HepG2 (cell line): Measurements from ENCODE around the gene WDR35. TPM values are rescaled to one million over a fixed set of nuclear protein-coding genes. Genes with fewer than 3 reads are reported as not detected.
A peak's percentile ranks its signal among the peaks of the same experiment; 100 is the strongest.

Experiments used
- AGO2 ChIP-seq: fragments of 200-400 bp; formaldehyde crosslinking; optimal IDR thresholded peaks from 2 replicates; pipeline ENCODE3; 2017; ENCODE audit warnings: mild to moderate bottlenecking, low read depth, low read length, moderate library complexity
- AKAP8 ChIP-seq: sonication (generic); formaldehyde crosslinking; IDR thresholded peaks from 2 replicates; pipeline ENCODE4 v1.5.1; 2020; ENCODE audit warnings: mild to moderate bottlenecking, missing genetic modification reagents
- BCL6 ChIP-seq: IDR thresholded peaks from 2 replicates; pipeline ENCODE4 v1.6.1; 2016; ENCODE audit warnings: missing genetic modification reagents, missing compliant biosample characterization
- BRD4 ChIP-seq: sonication (generic); formaldehyde crosslinking; IDR thresholded peaks from 2 replicates; pipeline ENCODE4 v1.4.0; 2020; ENCODE audit warnings: missing genetic modification reagents
- CHD4 ChIP-seq: fragments of 200-600 bp; sonication (generic); IDR thresholded peaks from 2 replicates; pipeline ENCODE4 v1.7.0; 2017; ENCODE audit warnings: mild to moderate bottlenecking, low read length, borderline replicate concordance
- EED ChIP-seq: sonication (generic); formaldehyde crosslinking; IDR thresholded peaks from 2 replicates; pipeline ENCODE4 v1.5.0; 2020; ENCODE audit warnings: mild to moderate bottlenecking, missing genetic modification reagents
- FOXK2 ChIP-seq: fragments of 450-650 bp; IDR thresholded peaks from 2 replicates; pipeline ENCODE4 v1.6.1; 2016
- GTF2F1 ChIP-seq: fragments of 150-350 bp; IDR thresholded peaks from 2 replicates; pipeline ENCODE4 v1.6.1; 2014; ENCODE audit warnings: low read length
- MTA1 ChIP-seq: sonication (generic); formaldehyde crosslinking; IDR thresholded peaks from 2 replicates; pipeline ENCODE4 v1.4.0; 2020; ENCODE audit warnings: missing genetic modification reagents, mild to moderate bottlenecking, borderline replicate concordance
- NCOA2 ChIP-seq: sonication (generic); formaldehyde crosslinking; IDR thresholded peaks from 2 replicates; pipeline ENCODE4 v1.8.0; 2022; ENCODE audit warnings: inconsistent platforms
- NCOR1 ChIP-seq: fragments of 200-600 bp; sonication (generic); IDR thresholded peaks from 2 replicates; pipeline ENCODE4 v1.7.0; 2017; ENCODE audit warnings: antibody characterized with exemption, low read length, borderline replicate concordance
- NFKBIZ ChIP-seq: IDR thresholded peaks from 2 replicates; pipeline ENCODE4 v1.6.1; 2018; ENCODE audit warnings: missing genetic modification reagents, missing compliant biosample characterization
- ONECUT2 ChIP-seq: sonication (generic); formaldehyde crosslinking; IDR thresholded peaks from 2 replicates; pipeline ENCODE4 v1.4.0; 2020; ENCODE audit warnings: missing genetic modification reagents
- PAWR ChIP-seq: sonication (generic); formaldehyde crosslinking; IDR thresholded peaks from 2 replicates; pipeline ENCODE4 v1.4.0; 2020; ENCODE audit warnings: missing genetic modification reagents, mild to moderate bottlenecking, borderline replicate concordance
- RARA ChIP-seq: IDR thresholded peaks from 2 replicates; pipeline ENCODE4 v1.6.1; 2016; ENCODE audit warnings: missing genetic modification reagents, missing compliant biosample characterization
- YY1 ChIP-seq: IDR thresholded peaks from 2 replicates; pipeline ENCODE4 v1.6.1; 2011; ENCODE audit warnings: low read length, low read depth, moderate library complexity, mild to moderate bottlenecking; ENCODE audit not compliant: insufficient read depth, insufficient replicate concordance
- ZNF3 ChIP-seq: IDR thresholded peaks from 2 replicates; pipeline ENCODE4 v1.7.0; 2017; ENCODE audit warnings: inconsistent platforms
- ZNF30 ChIP-seq: sonication (generic); formaldehyde crosslinking; IDR thresholded peaks from 2 replicates; pipeline ENCODE4 v1.5.0; 2020; ENCODE audit warnings: mild to moderate bottlenecking, missing genetic modification reagents
- ZNF326 ChIP-seq: sonication (generic); formaldehyde crosslinking; IDR thresholded peaks from 2 replicates; pipeline ENCODE4 v1.4.0; 2020; ENCODE audit warnings: missing genetic modification reagents, borderline replicate concordance
- ZNF337 ChIP-seq: sonication (generic); formaldehyde crosslinking; IDR thresholded peaks from 2 replicates; pipeline ENCODE4 v1.5.1; 2020; ENCODE audit warnings: missing genetic modification reagents, low read depth, mild to moderate bottlenecking, borderline replicate concordance
- ZNF550 ChIP-seq: sonication (generic); formaldehyde crosslinking; IDR thresholded peaks from 2 replicates; pipeline ENCODE4 v1.4.0; 2020; ENCODE audit warnings: mild to moderate bottlenecking, missing genetic modification reagents, borderline replicate concordance
- ZNF598 ChIP-seq: sonication (generic); formaldehyde crosslinking; IDR thresholded peaks from 2 replicates; pipeline ENCODE4 v1.5.1; 2020; ENCODE audit warnings: mild to moderate bottlenecking, missing genetic modification reagents, borderline replicate concordance
- ZNF615 ChIP-seq: sonication (generic); formaldehyde crosslinking; IDR thresholded peaks from 2 replicates; pipeline ENCODE4 v1.5.0; 2020; ENCODE audit warnings: mild to moderate bottlenecking, missing genetic modification reagents, borderline replicate concordance
- ZNF724P ChIP-seq: sonication (generic); formaldehyde crosslinking; IDR thresholded peaks from 2 replicates; pipeline ENCODE4 v1.8.0; 2022; ENCODE audit warnings: missing genetic modification reagents, borderline replicate concordance
- polyA plus RNA-seq, 8 experiments: library from polyadenylated mRNA; depleted of rRNA in 3 of 8; stranded (reverse) in 7 of 8; unstranded in 1 of 8; fragments of >200 nt; fragmentation: Illumina TruSeq in 4 of 8; extraction: Trizol in 4 of 8; gene quantifications; 2 replicates each; pipeline versions ENCODE4 v1.2.1 to v1.2.3, GENCODE V29; 2011 to 2016; ENCODE audit warnings: low read depth in 4 of 8, missing spikeins in 1 of 8, mixed read lengths in 1 of 8; ENCODE audit not compliant: insufficient read depth in 1 of 8
- total RNA-seq, 5 experiments: library from RNA; depleted of rRNA; stranded (reverse); fragments of >200 nt; fragmentation: Illumina TruSeq; extraction: Trizol; gene quantifications; 2 replicates each; pipeline ENCODE4 v1.2.3, GENCODE V29; 2016; ENCODE audit warnings: low read depth in 1 of 5
- TF ChIP-seq, protein P1 (sequence below): sonication (generic); formaldehyde crosslinking; IDR thresholded peaks from 2 replicates; pipeline ENCODE4 v1.4.0; 2020; ENCODE audit warnings: low read depth, mild to moderate bottlenecking, missing genetic modification reagents
- TF ChIP-seq, protein P2 (sequence below): sonication (generic); formaldehyde crosslinking; IDR thresholded peaks from 2 replicates; pipeline ENCODE4 v1.4.0; 2020; ENCODE audit warnings: mild to moderate bottlenecking, missing genetic modification reagents
- TF ChIP-seq, protein P3 (sequence below): fragments of 450-650 bp; IDR thresholded peaks from 2 replicates; pipeline ENCODE4 v1.6.1; 2017
- TF ChIP-seq, protein P4 (sequence below): sonication (generic); formaldehyde crosslinking; IDR thresholded peaks from 2 replicates; pipeline ENCODE4 v1.8.1; 2023; ENCODE audit warnings: missing genetic modification reagents, mild to moderate bottlenecking, borderline replicate concordance
- TF ChIP-seq, protein P5 (sequence below): IDR thresholded peaks from 2 replicates; pipeline ENCODE4 v1.6.1; 2016; ENCODE audit warnings: missing genetic modification reagents, missing compliant biosample characterization

WDR35 gene
- total and polyA plus RNA-seq, 2 of the 13 experiments (the other 11 are each of a cell fraction or from before 2014, with no cell fraction given) = 11.1 to 19.6 TPM

DNA sequence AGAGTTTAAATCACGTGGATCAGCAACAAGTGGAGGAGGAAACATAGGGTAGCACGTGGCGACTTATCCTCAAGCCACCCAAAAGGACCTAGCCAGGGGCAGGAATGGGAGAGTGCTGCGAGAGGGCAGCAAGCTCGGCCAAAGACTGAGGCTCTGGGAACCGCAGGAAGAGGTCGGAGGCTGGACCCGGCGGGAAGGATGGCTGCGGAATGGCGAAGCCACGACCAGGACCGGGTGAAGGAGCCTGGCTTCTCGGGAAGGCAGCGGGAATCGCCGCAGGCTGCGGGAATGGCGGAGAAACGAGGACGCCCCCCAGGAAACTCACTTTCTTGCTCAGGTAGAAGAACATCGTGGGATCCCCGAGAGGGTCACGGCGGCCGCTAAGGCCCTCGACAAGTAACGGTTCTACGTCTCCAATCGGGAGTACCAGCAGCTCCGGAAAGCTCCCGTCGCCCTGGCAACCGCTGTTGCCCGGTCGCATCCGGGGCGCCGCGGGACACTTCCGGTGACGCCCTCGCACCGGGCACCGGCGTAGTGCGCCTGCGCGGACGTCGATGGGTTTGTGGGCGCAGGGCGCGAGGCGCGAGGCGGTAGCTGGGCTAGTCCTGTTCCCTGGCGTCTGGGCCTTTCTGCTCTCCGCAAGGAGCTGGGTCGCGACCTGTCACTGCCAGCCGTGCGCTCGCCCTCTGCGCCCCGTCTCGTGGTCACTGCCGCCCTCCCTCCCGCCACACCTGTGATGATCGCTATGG lies at the start of gene WDR35 (continued):
- no peak for TF ChIP-seq ZNF326 (CRISPR knock-in tag)
- no peak for TF ChIP-seq ONECUT2 (CRISPR knock-in tag)
- peak; percentile 86; the same call in 1 of the 2 replicates for TF ChIP-seq ZNF30 (CRISPR knock-in tag)
- peak; percentile 49; the same call in 1 of the 2 replicates for TF ChIP-seq NCOA2
- peak; percentile 95 for TF ChIP-seq ZNF598
- peak; percentile 94 for TF ChIP-seq AGO2
- TF ChIP-seq ZNF3 (CRISPR knock-in tag) = no peak
- TF ChIP-seq, protein P1, sequence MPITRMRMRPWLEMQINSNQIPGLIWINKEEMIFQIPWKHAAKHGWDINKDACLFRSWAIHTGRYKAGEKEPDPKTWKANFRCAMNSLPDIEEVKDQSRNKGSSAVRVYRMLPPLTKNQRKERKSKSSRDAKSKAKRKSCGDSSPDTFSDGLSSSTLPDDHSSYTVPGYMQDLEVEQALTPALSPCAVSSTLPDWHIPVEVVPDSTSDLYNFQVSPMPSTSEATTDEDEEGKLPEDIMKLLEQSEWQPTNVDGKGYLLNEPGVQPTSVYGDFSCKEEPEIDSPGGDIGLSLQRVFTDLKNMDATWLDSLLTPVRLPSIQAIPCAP (CRISPR knock-in tag) = no peak
- TF ChIP-seq NFKBIZ (CRISPR knock-in tag) = peak; percentile 79; the same call in 1 of the 2 replicates
- no peak for TF ChIP-seq FOXK2
- 0 out of 2 replicates have a peak, but pooled peaks have one; percentile 29 for TF ChIP-seq PAWR (CRISPR knock-in tag)
- no peak for TF ChIP-seq NCOR1
- 0 out of 2 replicates have a peak, but pooled peaks have one; percentile 69 for TF ChIP-seq EED (CRISPR knock-in tag)
- peak; percentile 69; the same call in 1 of the 2 replicates for TF ChIP-seq RARA (CRISPR knock-in tag)
- peak; percentile 96; the same call in 1 of the 2 replicates for TF ChIP-seq ZNF337 (CRISPR knock-in tag)
- TF ChIP-seq ZNF550 (CRISPR knock-in tag) = peak; percentile 79; the same call in 1 of the 2 replicates
- TF ChIP-seq CHD4 = no peak
- peak; percentile 99; the same call in 1 of the 2 replicates for TF ChIP-seq ZNF724P (CRISPR knock-in tag)
- no peak for TF ChIP-seq MTA1
- TF ChIP-seq, protein P2, sequence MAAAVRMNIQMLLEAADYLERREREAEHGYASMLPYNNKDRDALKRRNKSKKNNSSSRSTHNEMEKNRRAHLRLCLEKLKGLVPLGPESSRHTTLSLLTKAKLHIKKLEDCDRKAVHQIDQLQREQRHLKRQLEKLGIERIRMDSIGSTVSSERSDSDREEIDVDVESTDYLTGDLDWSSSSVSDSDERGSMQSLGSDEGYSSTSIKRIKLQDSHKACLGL (CRISPR knock-in tag) = peak; percentile 95
- TF ChIP-seq AKAP8 (CRISPR knock-in tag) = peak; percentile 75; the same call in 1 of the 2 replicates
- peak; percentile 84 for TF ChIP-seq BRD4 (CRISPR knock-in tag)
- TF ChIP-seq, protein P3, sequence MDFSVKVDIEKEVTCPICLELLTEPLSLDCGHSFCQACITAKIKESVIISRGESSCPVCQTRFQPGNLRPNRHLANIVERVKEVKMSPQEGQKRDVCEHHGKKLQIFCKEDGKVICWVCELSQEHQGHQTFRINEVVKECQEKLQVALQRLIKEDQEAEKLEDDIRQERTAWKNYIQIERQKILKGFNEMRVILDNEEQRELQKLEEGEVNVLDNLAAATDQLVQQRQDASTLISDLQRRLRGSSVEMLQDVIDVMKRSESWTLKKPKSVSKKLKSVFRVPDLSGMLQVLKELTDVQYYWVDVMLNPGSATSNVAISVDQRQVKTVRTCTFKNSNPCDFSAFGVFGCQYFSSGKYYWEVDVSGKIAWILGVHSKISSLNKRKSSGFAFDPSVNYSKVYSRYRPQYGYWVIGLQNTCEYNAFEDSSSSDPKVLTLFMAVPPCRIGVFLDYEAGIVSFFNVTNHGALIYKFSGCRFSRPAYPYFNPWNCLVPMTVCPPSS = no peak
- peak; percentile 80 for TF ChIP-seq YY1
- TF ChIP-seq, protein P4, sequence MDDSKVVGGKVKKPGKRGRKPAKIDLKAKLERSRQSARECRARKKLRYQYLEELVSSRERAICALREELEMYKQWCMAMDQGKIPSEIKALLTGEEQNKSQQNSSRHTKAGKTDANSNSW (CRISPR knock-in tag) = no peak; the same call in 1 of the 2 replicates
- no peak for TF ChIP-seq GTF2F1
- TF ChIP-seq, protein P5, sequence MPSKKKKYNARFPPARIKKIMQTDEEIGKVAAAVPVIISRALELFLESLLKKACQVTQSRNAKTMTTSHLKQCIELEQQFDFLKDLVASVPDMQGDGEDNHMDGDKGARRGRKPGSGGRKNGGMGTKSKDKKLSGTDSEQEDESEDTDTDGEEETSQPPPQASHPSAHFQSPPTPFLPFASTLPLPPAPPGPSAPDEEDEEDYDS (CRISPR knock-in tag) = peak; percentile 83
- peak; percentile 58; the same call in 1 of the 2 replicates for TF ChIP-seq ZNF615 (CRISPR knock-in tag)
- TF ChIP-seq BCL6 = 0 out of 2 replicates have a peak, but pooled peaks have one; percentile 12
